Liver (tissue), 9 donors: ENCODE measurements around the gene WAC. TPM values are rescaled to one million over a fixed set of nuclear protein-coding genes. Genes with fewer than 3 reads are reported as not detected.
"Not testable (repeated sequence)": the region's sequence is repeated elsewhere in the genome, so short reads cannot be mapped to it uniquely, and the experiment has no call there.

Source experiments
- DNase-seq: peaks from one replicate; pipeline ENCODE4 v3.0.0-alpha.2; 2017; ENCODE audit warnings: low spot score
- H3K27ac ChIP-seq, 2 donors: one replicate each; pipeline ENCODE4 v1.7.0; 2013; ENCODE audit warnings: inconsistent platforms in 2 of 2, low read length in 2 of 2, control low read depth in 1 of 2, low read depth in 1 of 2, mild to moderate bottlenecking in 1 of 2
- H3K27me3 ChIP-seq, 4 donors: one replicate each; pipeline versions ENCODE4 v1.6.1 to v1.7.0; 2013; ENCODE audit warnings: low read length in 3 of 4, inconsistent platforms in 1 of 4, mild to moderate bottlenecking in 1 of 4, moderate library complexity in 1 of 4; ENCODE audit not compliant: control insufficient read depth in 4 of 4, insufficient read depth in 4 of 4
- H3K36me3 ChIP-seq, 4 donors: one replicate each; pipeline versions ENCODE4 v1.6.1 to v1.7.0; 2013; ENCODE audit warnings: low read length in 3 of 4, mild to moderate bottlenecking in 3 of 4, low read depth in 1 of 4, moderate library complexity in 1 of 4; ENCODE audit not compliant: control insufficient read depth in 4 of 4, insufficient read depth in 3 of 4
- H3K4me1 ChIP-seq, 4 donors: one replicate each; pipeline versions ENCODE4 v1.6.1 to v1.7.0; 2013; ENCODE audit warnings: low read length in 3 of 4, mild to moderate bottlenecking in 3 of 4, moderate library complexity in 1 of 4; ENCODE audit not compliant: control insufficient read depth in 4 of 4, insufficient read depth in 4 of 4
- H3K4me3 ChIP-seq, 3 donors: one replicate each; pipeline versions ENCODE4 v1.6.1 to v1.7.0; 2013; ENCODE audit warnings: low read length in 3 of 3, control low read depth in 1 of 3, low read depth in 1 of 3, mild to moderate bottlenecking in 1 of 3
- H3K9ac ChIP-seq, 2 donors: one replicate each; pipeline ENCODE4 v1.7.0; 2013; ENCODE audit warnings: low read length in 2 of 2, mild to moderate bottlenecking in 2 of 2, moderate library complexity in 2 of 2, control low read depth in 1 of 2, low read depth in 1 of 2
- H3K9me3 ChIP-seq, 4 donors: one replicate each; pipeline versions ENCODE4 v1.6.1 to v1.7.0; 2013; ENCODE audit warnings: low read length in 3 of 4; ENCODE audit not compliant: control insufficient read depth in 4 of 4
- ATF3 ChIP-seq: IDR thresholded peaks from 2 replicates; pipeline ENCODE4 v1.6.1; 2016; ENCODE audit warnings: antibody characterized with exemption
- EGR1 ChIP-seq, 2 donors: IDR thresholded peaks; 2 replicates each; pipeline ENCODE4 v1.6.1; 2016 to 2018; ENCODE audit warnings: antibody characterized with exemption in 2 of 2, low read depth in 2 of 2
- FOXA1 ChIP-seq: IDR thresholded peaks from 2 replicates; pipeline ENCODE4 v1.6.1; 2016; ENCODE audit warnings: antibody characterized with exemption
- FOXA2 ChIP-seq: IDR thresholded peaks from 2 replicates; pipeline ENCODE4 v1.6.1; 2016; ENCODE audit warnings: antibody characterized with exemption
- GABPA ChIP-seq, 2 donors: IDR thresholded peaks in 1 of 2; conservative IDR thresholded peaks in 1 of 2; 2 replicates each; pipeline ENCODE4 v1.6.1; 2016; ENCODE audit warnings: antibody characterized with exemption in 2 of 2, mild to moderate bottlenecking in 1 of 2, moderate library complexity in 1 of 2
- HNF4A ChIP-seq, 2 donors: conservative IDR thresholded peaks; 2 replicates each; pipeline ENCODE4 v1.6.1; 2016; ENCODE audit warnings: antibody characterized with exemption in 2 of 2, mild to moderate bottlenecking in 2 of 2
- HNF4G ChIP-seq: IDR thresholded peaks from 2 replicates; pipeline ENCODE4 v1.6.1; 2016; ENCODE audit warnings: antibody characterized with exemption
- JUND ChIP-seq, 2 donors: IDR thresholded peaks; 2 replicates each; pipeline ENCODE4 v1.6.1; 2016; ENCODE audit warnings: antibody characterized with exemption in 2 of 2
- MAX ChIP-seq: IDR thresholded peaks from 2 replicates; pipeline ENCODE4 v1.6.1; 2016; ENCODE audit warnings: antibody characterized with exemption
- NR2F2 ChIP-seq: IDR thresholded peaks from 2 replicates; pipeline ENCODE4 v1.6.1; 2016; ENCODE audit warnings: antibody characterized with exemption
- RAD21 ChIP-seq, 2 donors: IDR thresholded peaks; 2 replicates each; pipeline ENCODE4 v1.6.1; 2016; ENCODE audit warnings: antibody characterized with exemption in 2 of 2, mild to moderate bottlenecking in 2 of 2
- RXRA ChIP-seq, 2 donors: IDR thresholded peaks; 2 replicates each; pipeline ENCODE4 v1.6.1; 2017 to 2018; ENCODE audit warnings: antibody characterized with exemption in 2 of 2, mild to moderate bottlenecking in 1 of 2
- SP1 ChIP-seq: IDR thresholded peaks from 2 replicates; pipeline ENCODE4 v1.6.1; 2018; ENCODE audit warnings: antibody characterized with exemption, mild to moderate bottlenecking
- TAF1 ChIP-seq: conservative IDR thresholded peaks from 2 replicates; pipeline ENCODE4 v1.6.1; 2016; ENCODE audit warnings: antibody characterized with exemption, mild to moderate bottlenecking
- YY1 ChIP-seq: IDR thresholded peaks from 2 replicates; pipeline ENCODE4 v1.6.1; 2016; ENCODE audit warnings: antibody characterized with exemption, mild to moderate bottlenecking
- ZBTB33 ChIP-seq: IDR thresholded peaks from 2 replicates; pipeline ENCODE4 v1.6.1; 2016; ENCODE audit warnings: antibody characterized with exemption
- WGBS: extraction: QIAGEN DNeasy Blood & Tissue Kit; methylation state at CpG from one replicate; pipeline ENCODE4 v1.1.7; 2013; 5-methylcytosine and 5-hydroxymethylcytosine counted together
- polyA plus RNA-seq, 2 donors: library from polyadenylated mRNA; stranded (reverse) in 1 of 2; unstranded in 1 of 2; fragments of 200-250 nt in 1 of 2; fragments of >200 nt in 1 of 2; fragmentation: Nextera tagmentation in 1 of 2; extraction: Ambion mirVana in 1 of 2; gene quantifications; one replicate each; pipeline versions ENCODE4 v1.2.1 to v1.2.3, GENCODE V29; 2013 to 2015
- total RNA-seq, 2 donors: library from RNA; depleted of rRNA; stranded (reverse); fragments of >200 nt; gene quantifications; one replicate each; pipeline ENCODE4 v1.2.3, GENCODE V29; 2014
- TF ChIP-seq, protein P1 (sequence below): IDR thresholded peaks from 2 replicates; pipeline ENCODE4 v1.6.1; 2016; ENCODE audit warnings: antibody characterized with exemption, mild to moderate bottlenecking
- TF ChIP-seq, protein P2 (sequence below): fragments of 150-350 bp; IDR thresholded peaks from 2 replicates; pipeline ENCODE4 v1.5.1; 2017; ENCODE audit warnings: improper control_type of control experiment, low read depth, low read length; ENCODE audit not compliant: missing input control
- donor health status: healthy.
- donor health status: healthy.
- donor health status: healthy.
- donor health status: healthy.
- donor health status: healthy.

The WAC gene
- total and polyA plus RNA-seq, 4 donors: 20.2 to 48.7 (median 32.0) TPM

- Histone ChIP-seq H3K27ac (no peak overlapping the region), H3K4me1 (peaks cover 0 to 1% (median 0%) of the 10 kb centered on the region in 4 donors), H3K36me3 (peaks cover 5 to 25% (median 17%) of the 10 kb centered on the region in 4 donors), H3K9me3 (no peaks in the 10 kb centered on the region), H3K9ac (no peak overlapping the region), H3K4me3 (no peak overlapping the region), H3K27me3 (no peaks in the 10 kb centered on the region)
- WGBS: 96% methylated on average over 2 of the region's 2 CpGs
- TF ChIP-seq MAX: no peak
- TF ChIP-seq JUND (IDR thresholded peaks at IDR 0.05): no peak
- no peak for TF ChIP-seq ZBTB33
- no peak for TF ChIP-seq FOXA2
- TF ChIP-seq NR2F2: no peak
- no peak for TF ChIP-seq GABPA (IDR thresholded peaks at IDR 0.05 in 1 of 2, conservative IDR thresholded peaks at IDR 0.05 in 1 of 2)
- TF ChIP-seq EGR1 (IDR thresholded peaks at IDR 0.05; ENCODE audit: low read depth in 2 of 2): no peak
- TF ChIP-seq TAF1: no peak
- no peak for TF ChIP-seq HNF4G
- no peak for TF ChIP-seq RXRA (IDR thresholded peaks at IDR 0.05)
- TF ChIP-seq, protein P1, sequence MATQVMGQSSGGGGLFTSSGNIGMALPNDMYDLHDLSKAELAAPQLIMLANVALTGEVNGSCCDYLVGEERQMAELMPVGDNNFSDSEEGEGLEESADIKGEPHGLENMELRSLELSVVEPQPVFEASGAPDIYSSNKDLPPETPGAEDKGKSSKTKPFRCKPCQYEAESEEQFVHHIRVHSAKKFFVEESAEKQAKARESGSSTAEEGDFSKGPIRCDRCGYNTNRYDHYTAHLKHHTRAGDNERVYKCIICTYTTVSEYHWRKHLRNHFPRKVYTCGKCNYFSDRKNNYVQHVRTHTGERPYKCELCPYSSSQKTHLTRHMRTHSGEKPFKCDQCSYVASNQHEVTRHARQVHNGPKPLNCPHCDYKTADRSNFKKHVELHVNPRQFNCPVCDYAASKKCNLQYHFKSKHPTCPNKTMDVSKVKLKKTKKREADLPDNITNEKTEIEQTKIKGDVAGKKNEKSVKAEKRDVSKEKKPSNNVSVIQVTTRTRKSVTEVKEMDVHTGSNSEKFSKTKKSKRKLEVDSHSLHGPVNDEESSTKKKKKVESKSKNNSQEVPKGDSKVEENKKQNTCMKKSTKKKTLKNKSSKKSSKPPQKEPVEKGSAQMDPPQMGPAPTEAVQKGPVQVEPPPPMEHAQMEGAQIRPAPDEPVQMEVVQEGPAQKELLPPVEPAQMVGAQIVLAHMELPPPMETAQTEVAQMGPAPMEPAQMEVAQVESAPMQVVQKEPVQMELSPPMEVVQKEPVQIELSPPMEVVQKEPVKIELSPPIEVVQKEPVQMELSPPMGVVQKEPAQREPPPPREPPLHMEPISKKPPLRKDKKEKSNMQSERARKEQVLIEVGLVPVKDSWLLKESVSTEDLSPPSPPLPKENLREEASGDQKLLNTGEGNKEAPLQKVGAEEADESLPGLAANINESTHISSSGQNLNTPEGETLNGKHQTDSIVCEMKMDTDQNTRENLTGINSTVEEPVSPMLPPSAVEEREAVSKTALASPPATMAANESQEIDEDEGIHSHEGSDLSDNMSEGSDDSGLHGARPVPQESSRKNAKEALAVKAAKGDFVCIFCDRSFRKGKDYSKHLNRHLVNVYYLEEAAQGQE: no peak
- TF ChIP-seq, protein P2, sequence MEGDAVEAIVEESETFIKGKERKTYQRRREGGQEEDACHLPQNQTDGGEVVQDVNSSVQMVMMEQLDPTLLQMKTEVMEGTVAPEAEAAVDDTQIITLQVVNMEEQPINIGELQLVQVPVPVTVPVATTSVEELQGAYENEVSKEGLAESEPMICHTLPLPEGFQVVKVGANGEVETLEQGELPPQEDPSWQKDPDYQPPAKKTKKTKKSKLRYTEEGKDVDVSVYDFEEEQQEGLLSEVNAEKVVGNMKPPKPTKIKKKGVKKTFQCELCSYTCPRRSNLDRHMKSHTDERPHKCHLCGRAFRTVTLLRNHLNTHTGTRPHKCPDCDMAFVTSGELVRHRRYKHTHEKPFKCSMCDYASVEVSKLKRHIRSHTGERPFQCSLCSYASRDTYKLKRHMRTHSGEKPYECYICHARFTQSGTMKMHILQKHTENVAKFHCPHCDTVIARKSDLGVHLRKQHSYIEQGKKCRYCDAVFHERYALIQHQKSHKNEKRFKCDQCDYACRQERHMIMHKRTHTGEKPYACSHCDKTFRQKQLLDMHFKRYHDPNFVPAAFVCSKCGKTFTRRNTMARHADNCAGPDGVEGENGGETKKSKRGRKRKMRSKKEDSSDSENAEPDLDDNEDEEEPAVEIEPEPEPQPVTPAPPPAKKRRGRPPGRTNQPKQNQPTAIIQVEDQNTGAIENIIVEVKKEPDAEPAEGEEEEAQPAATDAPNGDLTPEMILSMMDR: no peak
- TF ChIP-seq HNF4A (conservative IDR thresholded peaks at IDR 0.05): no peak
- no peak for TF ChIP-seq YY1
- no peak for TF ChIP-seq RAD21 (IDR thresholded peaks at IDR 0.05)
- TF ChIP-seq ATF3: no peak
- no peak for TF ChIP-seq SP1
- TF ChIP-seq FOXA1: no peak
- DNase-seq: no peak
These were observed 73.7 kb downstream of the WAC start for GRCh38 chr10:28606568-28606967.

GRCh38 chr10:28609636-28610035, 76.7 kb downstream of the WAC start:
- H3K27me3 ChIP-seq, H3K4me3 ChIP-seq, H3K4me1 ChIP-seq, DNase-seq, H3K9ac ChIP-seq, H3K27ac ChIP-seq, H3K9me3 ChIP-seq: not testable (repeated sequence)
- WGBS: 65% methylated on average over 3 of the region's 3 CpGs
- peaks cover 11 to 45% (median 42%) of the 10 kb centered on the region in 4 donors for H3K36me3 ChIP-seq
